SK-N-SH (cell line): ENCODE measurements around the gene HIF1AN. TPM values are rescaled to one million over a fixed set of nuclear protein-coding genes. Genes with fewer than 3 reads are reported as not detected.

Source experiments
- CTCF ChIA-PET: fragments of 300-600, 350-600 bp; formaldehyde crosslinking; extraction: SDS; loops from one replicate; lab custom pipeline; 2021; lab: Yijun Ruan, JAX
- POLR2A ChIA-PET: fragments of 350-600 bp; sonication (Branson Sonifier 250); formaldehyde crosslinking; extraction: SDS; loops from one replicate; lab custom pipeline; 2020; ENCODE audit warnings: antibody characterized with exemption, inconsistent platforms; lab: Yijun Ruan, JAX
- DNase-seq: peaks from one replicate; pipeline ENCODE4 v3.0.0; 2012
- H2AFZ ChIP-seq: fragments of 200-600 bp; sonication (generic); 2 replicates; pipeline ENCODE4 v1.8.1; 2016; ENCODE audit warnings: antibody characterized with exemption, mild to moderate bottlenecking, low read depth
- H3F3A ChIP-seq: fragments of 200-600 bp; sonication (generic); replicated peaks from 2 replicates; pipeline ENCODE3; 2016; ENCODE audit warnings: antibody characterized with exemption, mild to moderate bottlenecking; ENCODE audit not compliant: insufficient read depth
- H3K27ac ChIP-seq, 2 experiments: fragments of 200-500 bp in 1 of 2; fragments of 200-600 bp in 1 of 2; sonication (Bioruptor generic) in 1 of 2; sonication (generic), shearing (Covaris generic) in 1 of 2; 2 replicates each; pipeline versions ENCODE4 v1.5.1 to v1.6.1; 2014 to 2016; ENCODE audit warnings: low read depth in 2 of 2, inconsistent platforms in 1 of 2, low read length in 1 of 2, mild to moderate bottlenecking in 1 of 2, mixed read lengths in 1 of 2
- H3K27me3 ChIP-seq: fragments of 200-600 bp; sonication (generic), shearing (Covaris generic); 2 replicates; pipeline ENCODE4 v1.6.1; 2016; ENCODE audit warnings: mixed run types; ENCODE audit not compliant: insufficient read depth
- H3K36me3 ChIP-seq, 2 experiments: fragments of 200-500 bp in 1 of 2; fragments of 200-600 bp in 1 of 2; sonication (Bioruptor generic) in 1 of 2; sonication (generic) in 1 of 2; replicated peaks in 1 of 2; 2 replicates each; pipeline versions ENCODE3 to v1.5.1; 2014 to 2016; ENCODE audit warnings: low read length in 1 of 2, mild to moderate bottlenecking in 1 of 2; ENCODE audit not compliant: insufficient read depth in 2 of 2, control insufficient read depth in 1 of 2
- H3K4me1 ChIP-seq, 2 experiments: fragments of 200-500 bp in 1 of 2; fragments of 200-600 bp in 1 of 2; sonication (Bioruptor generic) in 1 of 2; sonication (generic), shearing (Covaris generic) in 1 of 2; 2 replicates each; pipeline versions ENCODE4 v1.5.1 to v1.6.1; 2014 to 2016; ENCODE audit warnings: low read depth in 1 of 2, low read length in 1 of 2, mixed run types in 1 of 2; ENCODE audit not compliant: insufficient read depth in 2 of 2, control insufficient read depth in 1 of 2
- H3K4me2 ChIP-seq: fragments of 200-600 bp; sonication (generic), shearing (Covaris generic); 2 replicates; pipeline ENCODE4 v1.6.1; 2017; ENCODE audit warnings: mixed run types
- H3K4me3 ChIP-seq, 2 experiments: fragments of 200-500 bp in 1 of 2; fragments of 200-600 bp in 1 of 2; sonication (Bioruptor generic) in 1 of 2; sonication (generic), shearing (Covaris generic) in 1 of 2; 2 replicates each; pipeline versions ENCODE4 v1.5.1 to v1.8.1; 2014 to 2016; ENCODE audit warnings: low read depth in 2 of 2, inconsistent platforms in 1 of 2, low read length in 1 of 2, mild to moderate bottlenecking in 1 of 2, mixed read lengths in 1 of 2, moderate library complexity in 1 of 2
- H3K79me2 ChIP-seq: fragments of 200-600 bp; sonication (generic); 2 replicates; pipeline ENCODE4 v1.8.1; 2017; ENCODE audit warnings: mild to moderate bottlenecking; ENCODE audit not compliant: insufficient read depth
- H3K9ac ChIP-seq: fragments of 200-600 bp; sonication (generic); 2 replicates; pipeline ENCODE4 v1.6.1; 2017; ENCODE audit warnings: mixed run types
- H3K9me2 ChIP-seq: fragments of 200-600 bp; sonication (generic); 2 replicates; pipeline ENCODE4 v1.6.1; 2017; ENCODE audit warnings: mixed run types
- H3K9me3 ChIP-seq: fragments of 200-600 bp; sonication (generic); 2 replicates; pipeline ENCODE4 v1.6.1; 2017; ENCODE audit warnings: mixed run types, mild to moderate bottlenecking, moderate library complexity
- H4K20me1 ChIP-seq: fragments of 200-600 bp; sonication (generic); 2 replicates; pipeline ENCODE4 v1.6.1; 2017; ENCODE audit warnings: mild to moderate bottlenecking, mixed run types; ENCODE audit not compliant: insufficient read depth
- CHD2 ChIP-seq: fragments of 150-350 bp; IDR thresholded peaks from 2 replicates; pipeline ENCODE4 v1.6.1; 2018; ENCODE audit warnings: low read length; ENCODE audit not compliant: partially characterized antibody
- ELF1 ChIP-seq: IDR thresholded peaks from 2 replicates; pipeline ENCODE4 v1.4.0; 2012
- EZH2phosphoT487 ChIP-seq: fragments of 200-600 bp; sonication (generic); IDR thresholded peaks from 2 replicates; pipeline ENCODE4 v1.6.1; 2017; ENCODE audit warnings: low read depth, mixed run types, mild to moderate bottlenecking, antibody characterized with exemption, moderate library complexity, borderline replicate concordance
- FOXJ3 ChIP-seq: sonication (generic); formaldehyde crosslinking; IDR thresholded peaks from 2 replicates; pipeline ENCODE4 v1.5.1; 2020; ENCODE audit warnings: mild to moderate bottlenecking, missing genetic modification reagents
- GATA2 ChIP-seq: sonication (generic); formaldehyde crosslinking; IDR thresholded peaks from 2 replicates; pipeline ENCODE4 v1.5.0; 2020; ENCODE audit warnings: mild to moderate bottlenecking, missing genetic modification reagents
- JUND ChIP-seq: IDR thresholded peaks from 2 replicates; pipeline ENCODE4 v1.4.0; 2012
- MEF2A ChIP-seq: IDR thresholded peaks from 2 replicates; pipeline ENCODE4 v1.4.0; 2012; ENCODE audit warnings: low read depth, borderline replicate concordance
- MXI1 ChIP-seq: IDR thresholded peaks from 2 replicates; pipeline ENCODE4 v1.6.1; 2012; ENCODE audit warnings: mild to moderate bottlenecking, low read depth, low read length, improper control_type of control experiment
- NRF1 ChIP-seq: IDR thresholded peaks from 2 replicates; pipeline ENCODE4 v1.6.1; 2012; ENCODE audit warnings: low read depth, mild to moderate bottlenecking, low read length
- PBX3 ChIP-seq: IDR thresholded peaks from 2 replicates; pipeline ENCODE4; 2012
- RAD21 ChIP-seq: IDR thresholded peaks from 2 replicates; pipeline ENCODE4 v1.6.1; 2012; ENCODE audit warnings: mild to moderate bottlenecking, low read length
- RFX5 ChIP-seq: IDR thresholded peaks from 2 replicates; pipeline ENCODE4 v1.6.1; 2012; ENCODE audit warnings: mild to moderate bottlenecking, improper control_type of control experiment, low read length
- TCF12 ChIP-seq: IDR thresholded peaks from 2 replicates; pipeline ENCODE4 v1.4.0; 2012
- TEAD4 ChIP-seq: IDR thresholded peaks from 2 replicates; pipeline ENCODE4 v1.4.0; 2012; ENCODE audit warnings: mild to moderate bottlenecking, borderline replicate concordance; ENCODE audit not compliant: insufficient read depth
- YY1 ChIP-seq: IDR thresholded peaks from 2 replicates; pipeline ENCODE4 v1.4.0; 2012; ENCODE audit warnings: low read depth, mild to moderate bottlenecking
- WGBS: methylation state at CpG from one replicate; pipeline ENCODE4 v1.1.6; 2017; ENCODE audit warnings: low lambda C conversion rate; 5-methylcytosine and 5-hydroxymethylcytosine counted together
- polyA plus RNA-seq, 3 experiments: library from polyadenylated mRNA; depleted of rRNA; stranded (reverse); fragments of >200 nt; gene quantifications; 2 replicates each; pipeline ENCODE4 v1.2.3, GENCODE V29; 2012
- TF ChIP-seq, protein P1 (sequence below): IDR thresholded peaks from 2 replicates; pipeline ENCODE4 v1.4.0; 2012; ENCODE audit warnings: low read depth, borderline replicate concordance
- TF ChIP-seq, protein P2 (sequence below): IDR thresholded peaks from 2 replicates; pipeline ENCODE4 v1.4.0; 2012; ENCODE audit warnings: low read depth

The HIF1AN gene
- polyA plus RNA-seq, 1 of the 3 experiments (the other 2 are of a cell fraction) = 8.1 TPM

GRCh38 chr10:100509241-100509840 lies 26.4 kb upstream of the HIF1AN start:
- H4K20me1 ChIP-seq = no peaks in the 10 kb centered on the region
- ChIA-PET CTCF (interaction anchor here (0.7 to 14.3 kb wide), 35 partner anchors 10 to 664 kb away, joined by 3 to 150 read pairs (median 5); partner anchors contain the start of genes HIF1AN, PKD2L1 and SEC31B), POLR2A (interaction anchor here (0.7 kb wide), 1 partner anchor 27 kb away, joined by 3 read pairs; no protein-coding TSS in a partner anchor)
- DNase-seq = no peak
- no peaks in the 10 kb centered on the region for H3K79me2 ChIP-seq
- no peaks in the 10 kb centered on the region for H3K9me3 ChIP-seq
- TF ChIP-seq EZH2phosphoT487 = no peak
- no peak for TF ChIP-seq NRF1
- no peak for TF ChIP-seq TEAD4
- TF ChIP-seq RAD21 = no peak
- no peak for TF ChIP-seq TCF12
- TF ChIP-seq MEF2A = no peak
- no peak for TF ChIP-seq PBX3
- TF ChIP-seq ELF1 = no peak
- TF ChIP-seq CHD2 = no peak
- no peak for TF ChIP-seq YY1
- TF ChIP-seq RFX5 = no peak
- no peak for TF ChIP-seq JUND
- no peak for TF ChIP-seq FOXJ3 (CRISPR knock-in tag)
- TF ChIP-seq, protein P1, sequence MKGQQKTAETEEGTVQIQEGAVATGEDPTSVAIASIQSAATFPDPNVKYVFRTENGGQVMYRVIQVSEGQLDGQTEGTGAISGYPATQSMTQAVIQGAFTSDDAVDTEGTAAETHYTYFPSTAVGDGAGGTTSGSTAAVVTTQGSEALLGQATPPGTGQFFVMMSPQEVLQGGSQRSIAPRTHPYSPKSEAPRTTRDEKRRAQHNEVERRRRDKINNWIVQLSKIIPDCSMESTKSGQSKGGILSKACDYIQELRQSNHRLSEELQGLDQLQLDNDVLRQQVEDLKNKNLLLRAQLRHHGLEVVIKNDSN = no peak
- no peak for TF ChIP-seq GATA2 (CRISPR knock-in tag)
- TF ChIP-seq, protein P2, sequence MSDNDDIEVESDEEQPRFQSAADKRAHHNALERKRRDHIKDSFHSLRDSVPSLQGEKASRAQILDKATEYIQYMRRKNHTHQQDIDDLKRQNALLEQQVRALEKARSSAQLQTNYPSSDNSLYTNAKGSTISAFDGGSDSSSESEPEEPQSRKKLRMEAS = no peak
- no peak for TF ChIP-seq MXI1
- TF ChIP-seq, all 33 proteins: peak for 0
- Histone ChIP-seq H3K9me2 (no peaks in the 10 kb centered on the region), H3K36me3 (peaks cover 0 to 2% of the 10 kb centered on the region in 2 experiments), H2AFZ (no peak overlapping the region), H3K27ac (no peak overlapping the region), H3K9ac (no peak overlapping the region), H3K4me3 (no peak overlapping the region), H3K27me3 (no peaks in the 10 kb centered on the region), H3F3A (no peaks in the 10 kb centered on the region), H3K4me1 (peaks cover 0 to 13% of the 10 kb centered on the region in 2 experiments; a peak in 2 of 4 replicates), H3K4me2 (no peak overlapping the region)
- WGBS = 70% methylated on average over 8 of the region's 8 CpGs
